Measurements from ENCODE around the gene H3-3A. TPM values are rescaled to one million over a fixed set of nuclear protein-coding genes. Genes with fewer than 3 reads are reported as not detected.

Gene H3-3A
- total and polyA plus RNA-seq, 2 experiments from 2014 or later, result 913 to 2,407 TPM

DNA sequence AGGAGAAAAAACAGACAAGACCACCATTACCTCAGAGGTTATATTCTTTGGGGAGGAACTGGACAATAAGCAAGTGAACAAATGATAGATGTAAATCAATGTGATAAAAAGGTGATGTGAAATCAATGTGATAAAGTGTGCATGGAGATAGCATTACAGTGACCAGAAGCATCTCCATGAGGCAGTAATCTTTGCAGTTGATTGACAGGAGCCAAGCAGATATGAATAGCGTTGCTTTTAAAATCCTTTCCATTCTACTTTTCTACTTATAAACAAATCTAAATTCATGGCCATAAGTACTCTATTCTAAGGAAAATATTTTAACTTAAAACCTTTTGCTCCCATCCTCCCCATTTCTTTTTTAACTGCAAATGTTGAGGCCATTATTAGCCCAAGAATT, 2.8 kb upstream of the H3-3A start:
- Histone ChIP-seq H3K9me2 (ENCODE audit: insufficient read depth) (no peaks in the 10 kb centered on the region), H3K4me2 (no peak overlapping the region), H3F3A (replicated peaks; ENCODE audit: low read depth) (no peaks in the 10 kb centered on the region; the same call in 1 of the 2 replicates), H2AFZ (no peak overlapping the region), H4K20me1 (replicated peaks; ENCODE audit: insufficient read depth) (peaks cover 6% of the 10 kb centered on the region), H3K79me2 (replicated peaks; ENCODE audit: insufficient read depth) (peaks cover 33% of the 10 kb centered on the region), H3K36me3 (ENCODE audit: insufficient read depth) (0 out of 2 replicates have a peak, but pooled peaks cover 2% of the 10 kb centered on the region), H3K4me1 (ENCODE audit: insufficient read depth) (peaks cover 16% of the 10 kb centered on the region), H3K4me3 (no peak overlapping the region), H3K27me3 (ENCODE audit: insufficient read depth) (no peaks in the 10 kb centered on the region), H3K27ac (ENCODE audit: low read depth) (no peak overlapping the region)
- Mint-ChIP-seq H3K4me1 (peaks cover 14% of the 10 kb centered on the region), H3K4me3 (no peak overlapping the region), H3K36me3 (ENCODE audit: low read depth) (peaks cover 36% of the 10 kb centered on the region), H3K9me3 (peaks cover 5% of the 10 kb centered on the region; the same call in 2 of the 3 replicates), H3K27me3 (ENCODE audit: insufficient read depth, low read depth, poor library complexity) (peaks cover 17% of the 10 kb centered on the region), H3K27ac (no peak overlapping the region)
- ATAC-seq (no peak), DNase-seq (ENCODE audit: low spot score) (no peak)
- TF ChIP-seq, protein P1, sequence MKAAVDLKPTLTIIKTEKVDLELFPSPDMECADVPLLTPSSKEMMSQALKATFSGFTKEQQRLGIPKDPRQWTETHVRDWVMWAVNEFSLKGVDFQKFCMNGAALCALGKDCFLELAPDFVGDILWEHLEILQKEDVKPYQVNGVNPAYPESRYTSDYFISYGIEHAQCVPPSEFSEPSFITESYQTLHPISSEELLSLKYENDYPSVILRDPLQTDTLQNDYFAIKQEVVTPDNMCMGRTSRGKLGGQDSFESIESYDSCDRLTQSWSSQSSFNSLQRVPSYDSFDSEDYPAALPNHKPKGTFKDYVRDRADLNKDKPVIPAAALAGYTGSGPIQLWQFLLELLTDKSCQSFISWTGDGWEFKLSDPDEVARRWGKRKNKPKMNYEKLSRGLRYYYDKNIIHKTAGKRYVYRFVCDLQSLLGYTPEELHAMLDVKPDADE (IDR thresholded peaks at IDR 0.05), result no peak
- TF ChIP-seq POLR2AphosphoS5 (IDR thresholded peaks at IDR 0.05; ENCODE audit: low read depth) (no peak), EZH2 (IDR thresholded peaks at IDR 0.05; ENCODE audit: low read depth, unreplicated experiment) (no peak), NANOG (IDR thresholded peaks at IDR 0.05; ENCODE audit: borderline replicate concordance) (no peak), EZH2phosphoT487 (IDR thresholded peaks at IDR 0.05; ENCODE audit: unreplicated experiment) (no peak), CREB1 (CRISPR knock-in tag; IDR thresholded peaks at IDR 0.05; ENCODE audit: low read depth) (no peak), ZNF114 (CRISPR knock-in tag; IDR thresholded peaks at IDR 0.05) (no peak), JUNB (IDR thresholded peaks at IDR 0.05; ENCODE audit: unreplicated experiment) (no peak), STAT1 (IDR thresholded peaks at IDR 0.05; ENCODE audit: unreplicated experiment) (no peak), ZNF331 (CRISPR knock-in tag; IDR thresholded peaks at IDR 0.05; ENCODE audit: low read depth) (no peak)
- TF ChIP-seq, protein P2, sequence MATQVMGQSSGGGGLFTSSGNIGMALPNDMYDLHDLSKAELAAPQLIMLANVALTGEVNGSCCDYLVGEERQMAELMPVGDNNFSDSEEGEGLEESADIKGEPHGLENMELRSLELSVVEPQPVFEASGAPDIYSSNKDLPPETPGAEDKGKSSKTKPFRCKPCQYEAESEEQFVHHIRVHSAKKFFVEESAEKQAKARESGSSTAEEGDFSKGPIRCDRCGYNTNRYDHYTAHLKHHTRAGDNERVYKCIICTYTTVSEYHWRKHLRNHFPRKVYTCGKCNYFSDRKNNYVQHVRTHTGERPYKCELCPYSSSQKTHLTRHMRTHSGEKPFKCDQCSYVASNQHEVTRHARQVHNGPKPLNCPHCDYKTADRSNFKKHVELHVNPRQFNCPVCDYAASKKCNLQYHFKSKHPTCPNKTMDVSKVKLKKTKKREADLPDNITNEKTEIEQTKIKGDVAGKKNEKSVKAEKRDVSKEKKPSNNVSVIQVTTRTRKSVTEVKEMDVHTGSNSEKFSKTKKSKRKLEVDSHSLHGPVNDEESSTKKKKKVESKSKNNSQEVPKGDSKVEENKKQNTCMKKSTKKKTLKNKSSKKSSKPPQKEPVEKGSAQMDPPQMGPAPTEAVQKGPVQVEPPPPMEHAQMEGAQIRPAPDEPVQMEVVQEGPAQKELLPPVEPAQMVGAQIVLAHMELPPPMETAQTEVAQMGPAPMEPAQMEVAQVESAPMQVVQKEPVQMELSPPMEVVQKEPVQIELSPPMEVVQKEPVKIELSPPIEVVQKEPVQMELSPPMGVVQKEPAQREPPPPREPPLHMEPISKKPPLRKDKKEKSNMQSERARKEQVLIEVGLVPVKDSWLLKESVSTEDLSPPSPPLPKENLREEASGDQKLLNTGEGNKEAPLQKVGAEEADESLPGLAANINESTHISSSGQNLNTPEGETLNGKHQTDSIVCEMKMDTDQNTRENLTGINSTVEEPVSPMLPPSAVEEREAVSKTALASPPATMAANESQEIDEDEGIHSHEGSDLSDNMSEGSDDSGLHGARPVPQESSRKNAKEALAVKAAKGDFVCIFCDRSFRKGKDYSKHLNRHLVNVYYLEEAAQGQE (IDR thresholded peaks at IDR 0.05; ENCODE audit: unreplicated experiment), result no peak
- TF ChIP-seq, protein P3, sequence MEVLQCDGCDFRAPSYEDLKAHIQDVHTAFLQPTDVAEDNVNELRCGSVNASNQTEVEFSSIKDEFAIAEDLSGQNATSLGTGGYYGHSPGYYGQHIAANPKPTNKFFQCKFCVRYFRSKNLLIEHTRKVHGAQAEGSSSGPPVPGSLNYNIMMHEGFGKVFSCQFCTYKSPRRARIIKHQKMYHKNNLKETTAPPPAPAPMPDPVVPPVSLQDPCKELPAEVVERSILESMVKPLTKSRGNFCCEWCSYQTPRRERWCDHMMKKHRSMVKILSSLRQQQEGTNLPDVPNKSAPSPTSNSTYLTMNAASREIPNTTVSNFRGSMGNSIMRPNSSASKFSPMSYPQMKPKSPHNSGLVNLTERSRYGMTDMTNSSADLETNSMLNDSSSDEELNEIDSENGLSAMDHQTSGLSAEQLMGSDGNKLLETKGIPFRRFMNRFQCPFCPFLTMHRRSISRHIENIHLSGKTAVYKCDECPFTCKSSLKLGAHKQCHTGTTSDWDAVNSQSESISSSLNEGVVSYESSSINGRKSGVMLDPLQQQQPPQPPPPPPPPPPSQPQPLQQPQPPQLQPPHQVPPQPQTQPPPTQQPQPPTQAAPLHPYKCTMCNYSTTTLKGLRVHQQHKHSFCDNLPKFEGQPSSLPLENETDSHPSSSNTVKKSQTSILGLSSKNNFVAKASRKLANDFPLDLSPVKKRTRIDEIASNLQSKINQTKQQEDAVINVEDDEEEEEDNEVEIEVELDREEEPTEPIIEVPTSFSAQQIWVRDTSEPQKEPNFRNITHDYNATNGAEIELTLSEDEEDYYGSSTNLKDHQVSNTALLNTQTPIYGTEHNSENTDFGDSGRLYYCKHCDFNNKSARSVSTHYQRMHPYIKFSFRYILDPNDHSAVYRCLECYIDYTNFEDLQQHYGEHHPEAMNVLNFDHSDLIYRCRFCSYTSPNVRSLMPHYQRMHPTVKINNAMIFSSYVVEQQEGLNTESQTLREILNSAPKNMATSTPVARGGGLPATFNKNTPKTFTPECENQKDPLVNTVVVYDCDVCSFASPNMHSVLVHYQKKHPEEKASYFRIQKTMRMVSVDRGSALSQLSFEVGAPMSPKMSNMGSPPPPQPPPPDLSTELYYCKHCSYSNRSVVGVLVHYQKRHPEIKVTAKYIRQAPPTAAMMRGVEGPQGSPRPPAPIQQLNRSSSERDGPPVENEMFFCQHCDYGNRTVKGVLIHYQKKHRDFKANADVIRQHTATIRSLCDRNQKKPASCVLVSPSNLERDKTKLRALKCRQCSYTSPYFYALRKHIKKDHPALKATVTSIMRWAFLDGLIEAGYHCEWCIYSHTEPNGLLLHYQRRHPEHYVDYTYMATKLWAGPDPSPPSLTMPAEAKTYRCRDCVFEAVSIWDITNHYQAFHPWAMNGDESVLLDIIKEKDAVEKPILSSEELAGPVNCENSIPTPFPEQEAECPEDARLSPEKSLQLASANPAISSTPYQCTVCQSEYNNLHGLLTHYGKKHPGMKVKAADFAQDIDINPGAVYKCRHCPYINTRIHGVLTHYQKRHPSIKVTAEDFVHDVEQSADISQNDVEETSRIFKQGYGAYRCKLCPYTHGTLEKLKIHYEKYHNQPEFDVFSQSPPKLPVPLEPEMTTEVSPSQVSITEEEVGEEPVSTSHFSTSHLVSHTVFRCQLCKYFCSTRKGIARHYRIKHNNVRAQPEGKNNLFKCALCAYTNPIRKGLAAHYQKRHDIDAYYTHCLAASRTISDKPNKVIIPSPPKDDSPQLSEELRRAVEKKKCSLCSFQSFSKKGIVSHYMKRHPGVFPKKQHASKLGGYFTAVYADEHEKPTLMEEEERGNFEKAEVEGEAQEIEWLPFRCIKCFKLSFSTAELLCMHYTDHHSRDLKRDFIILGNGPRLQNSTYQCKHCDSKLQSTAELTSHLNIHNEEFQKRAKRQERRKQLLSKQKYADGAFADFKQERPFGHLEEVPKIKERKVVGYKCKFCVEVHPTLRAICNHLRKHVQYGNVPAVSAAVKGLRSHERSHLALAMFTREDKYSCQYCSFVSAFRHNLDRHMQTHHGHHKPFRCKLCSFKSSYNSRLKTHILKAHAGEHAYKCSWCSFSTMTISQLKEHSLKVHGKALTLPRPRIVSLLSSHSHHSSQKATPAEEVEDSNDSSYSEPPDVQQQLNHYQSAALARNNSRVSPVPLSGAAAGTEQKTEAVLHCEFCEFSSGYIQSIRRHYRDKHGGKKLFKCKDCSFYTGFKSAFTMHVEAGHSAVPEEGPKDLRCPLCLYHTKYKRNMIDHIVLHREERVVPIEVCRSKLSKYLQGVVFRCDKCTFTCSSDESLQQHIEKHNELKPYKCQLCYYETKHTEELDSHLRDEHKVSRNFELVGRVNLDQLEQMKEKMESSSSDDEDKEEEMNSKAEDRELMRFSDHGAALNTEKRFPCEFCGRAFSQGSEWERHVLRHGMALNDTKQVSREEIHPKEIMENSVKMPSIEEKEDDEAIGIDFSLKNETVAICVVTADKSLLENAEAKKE (CRISPR knock-in tag; IDR thresholded peaks at IDR 0.05), result no peak
- TF ChIP-seq, protein P4, sequence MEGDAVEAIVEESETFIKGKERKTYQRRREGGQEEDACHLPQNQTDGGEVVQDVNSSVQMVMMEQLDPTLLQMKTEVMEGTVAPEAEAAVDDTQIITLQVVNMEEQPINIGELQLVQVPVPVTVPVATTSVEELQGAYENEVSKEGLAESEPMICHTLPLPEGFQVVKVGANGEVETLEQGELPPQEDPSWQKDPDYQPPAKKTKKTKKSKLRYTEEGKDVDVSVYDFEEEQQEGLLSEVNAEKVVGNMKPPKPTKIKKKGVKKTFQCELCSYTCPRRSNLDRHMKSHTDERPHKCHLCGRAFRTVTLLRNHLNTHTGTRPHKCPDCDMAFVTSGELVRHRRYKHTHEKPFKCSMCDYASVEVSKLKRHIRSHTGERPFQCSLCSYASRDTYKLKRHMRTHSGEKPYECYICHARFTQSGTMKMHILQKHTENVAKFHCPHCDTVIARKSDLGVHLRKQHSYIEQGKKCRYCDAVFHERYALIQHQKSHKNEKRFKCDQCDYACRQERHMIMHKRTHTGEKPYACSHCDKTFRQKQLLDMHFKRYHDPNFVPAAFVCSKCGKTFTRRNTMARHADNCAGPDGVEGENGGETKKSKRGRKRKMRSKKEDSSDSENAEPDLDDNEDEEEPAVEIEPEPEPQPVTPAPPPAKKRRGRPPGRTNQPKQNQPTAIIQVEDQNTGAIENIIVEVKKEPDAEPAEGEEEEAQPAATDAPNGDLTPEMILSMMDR (conservative IDR thresholded peaks at IDR 0.05; ENCODE audit: low read depth in 2 of 2), result no peak

Measured in GM23338 (cell line).